Panc1 (cell line): ENCODE results near the gene CD93. TPM values are rescaled to one million over a fixed set of nuclear protein-coding genes. Genes with fewer than 3 reads are reported as not detected.

Experiments
- ATAC-seq: fragments of 200-7000 bp; cut with Tn5 transposase; 2 replicates; pipeline ENCODE4 v1.9.1; 2020; ENCODE audit warnings: mild to moderate bottlenecking, moderate library complexity
- BruUV-seq: library from RNA; stranded (reverse); fragments of 400-500 nt; replicated peaks from 2 replicates; lab custom pipeline; 2021; lab: Mats Ljungman, UMichigan
- CTCF ChIA-PET: fragments of 300-600 bp; sonication (Branson Sonifier 250); formaldehyde crosslinking; loops from one replicate; lab custom pipeline; 2022; ENCODE audit warnings: antibody characterized with exemption; lab: Charles Lee
- POLR2A ChIA-PET: fragments of 300-600 bp; sonication (Branson Sonifier 250); formaldehyde crosslinking; loops from one replicate; lab custom pipeline; 2022; ENCODE audit warnings: antibody characterized with exemption; lab: Charles Lee
- DNase-seq: peaks from one replicate; pipeline ENCODE4 v3.0.0-alpha.2; 2010; ENCODE audit warnings: low read depth, low spot score
- H3K27ac ChIP-seq: 2 replicates; pipeline ENCODE4 v1.5.1; 2011; ENCODE audit warnings: mild to moderate bottlenecking, low read length, inconsistent platforms
- H3K27me3 ChIP-seq: fragments of 200-500 bp; sonication (Bioruptor generic); 2 replicates; pipeline ENCODE4 v1.6.0; 2014; ENCODE audit warnings: low read length, inconsistent platforms; ENCODE audit not compliant: control insufficient read depth, insufficient read depth
- H3K36me3 ChIP-seq: fragments of 200-500 bp; sonication (Bioruptor generic); 2 replicates; pipeline ENCODE4 v1.5.1; 2014; ENCODE audit warnings: inconsistent platforms, mild to moderate bottlenecking, low read length, moderate library complexity; ENCODE audit not compliant: control insufficient read depth, insufficient read depth
- H3K4me1 ChIP-seq: 2 replicates; pipeline ENCODE4 v1.5.1; 2011; ENCODE audit warnings: inconsistent platforms, mild to moderate bottlenecking, low read length, moderate library complexity; ENCODE audit not compliant: control insufficient read depth, insufficient read depth
- H3K4me3 ChIP-seq, 2 experiments: 2 replicates each; pipeline ENCODE4 v1.5.1; 2011 to 2012; ENCODE audit warnings: low read depth in 2 of 2, low read length in 2 of 2, mild to moderate bottlenecking in 2 of 2, inconsistent platforms in 1 of 2, moderate library complexity in 1 of 2
- H3K9me3 ChIP-seq: fragments of 200-500 bp; sonication (Bioruptor generic); 2 replicates; pipeline ENCODE4 v1.5.1; 2014; ENCODE audit warnings: low read depth, mild to moderate bottlenecking, inconsistent platforms, low read length, moderate library complexity; ENCODE audit not compliant: control insufficient read depth, insufficient read depth
- CTCF ChIP-seq: fragments of 450-650 bp; IDR thresholded peaks from 2 replicates; pipeline ENCODE4 v1.5.1; 2017; ENCODE audit warnings: mild to moderate bottlenecking
- POLR2AphosphoS5 ChIP-seq: IDR thresholded peaks from 2 replicates; pipeline ENCODE4 v1.6.1; 2012; ENCODE audit warnings: mild to moderate bottlenecking, low read depth, low read length, moderate library complexity
- SIN3A ChIP-seq: IDR thresholded peaks from 2 replicates; pipeline ENCODE4 v1.6.1; 2012; ENCODE audit warnings: low read depth, mild to moderate bottlenecking, low read length, moderate library complexity, borderline replicate concordance; ENCODE audit not compliant: insufficient read depth
- TCF7L2 ChIP-seq: IDR thresholded peaks from 2 replicates; pipeline ENCODE4 v1.6.1; 2011; ENCODE audit warnings: mild to moderate bottlenecking, low read depth, low read length, inconsistent platforms
- in situ Hi-C: cut with HindIII; loops from 2 replicates; pipeline ENCODE4 v1.10.0; 2016; ENCODE audit warnings: low sequenced_read_pairs, low pct_unique_long_range_greater_than_20kb
- intact Hi-C: fragments of 100-400 bp; cut with micrococcal nuclease; formaldehyde crosslinking; loops from one replicate; pipeline ENCODE4 v1.10.0; 2022; ENCODE audit not compliant: unreplicated experiment
- total RNA-seq: library from RNA; stranded (reverse); gene quantifications from one replicate; pipeline ENCODE4 v1.2.1, GENCODE V29; 2021; ENCODE audit not compliant: unreplicated experiment

The CD93 gene
- total RNA-seq, 1 experiment from 2014 or later: 0.10 TPM

GRCh38 chr20:23050847-23051627 is 35.1 kb downstream of the CD93 start:
- Histone ChIP-seq H3K9me3 (no peaks in the 10 kb centered on the region), H3K27me3 (peaks cover 17% of the 10 kb centered on the region), H3K36me3 (no peaks in the 10 kb centered on the region), H3K4me1 (peaks cover 8% of the 10 kb centered on the region), H3K4me3 (peak overlapping the region in 1 of 2 experiments; percentile 56; a peak in 3 of 4 replicates), H3K27ac (no peak overlapping the region)
- TF ChIP-seq TCF7L2 (no peak), CTCF (peak; percentile 79)
- BruUV-seq: no TSS peak
- no peak for ATAC-seq
- ChIA-PET CTCF (no interaction called here), POLR2A (no interaction called here)
- no peak for DNase-seq
- intact Hi-C loops: loop anchor here (10.0 kb wide), 2 partner anchors 104 to 284 kb away; no protein-coding TSS in a partner anchor
- in situ Hi-C loops: no loop called here

GRCh38 chr20:23050076-23050838 is 35.9 kb downstream of the CD93 start:
- ATAC-seq: peak; percentile 46
- no peak for DNase-seq
- no peak overlapping the region for H3K27ac ChIP-seq
- no peaks in the 10 kb centered on the region for H3K9me3 ChIP-seq
- intact Hi-C loops (loop anchor here (10.0 kb wide), 2 partner anchors 105 to 285 kb away; no protein-coding TSS in a partner anchor), in situ Hi-C loops (no loop called here)
- H3K36me3 ChIP-seq: no peaks in the 10 kb centered on the region
- peaks cover 17% of the 10 kb centered on the region for H3K27me3 ChIP-seq
- TF ChIP-seq CTCF (no peak), POLR2AphosphoS5 (no peak), SIN3A (no peak)
- peaks cover 8% of the 10 kb centered on the region for H3K4me1 ChIP-seq
- CTCF ChIA-PET: interaction anchor here (0.6 to 0.7 kb wide), 2 partner anchors 185 to 357 kb away, joined by 3 to 6 read pairs; no protein-coding TSS in a partner anchor
- POLR2A ChIA-PET: no interaction called here
- peak overlapping the region; percentile 28 to 56 for H3K4me3 ChIP-seq
- BruUV-seq: no TSS peak
